VCaP (cell line): Measurements from ENCODE around the gene BLOC1S3.

ENCODE experiments used
- H3K27ac ChIP-seq: fragments of 450-650 bp; 2 replicates; pipeline ENCODE4 v1.5.1; 2017
- TF ChIP-seq, protein P1 (sequence below): fragments of 450-650 bp; conservative IDR thresholded peaks from 2 replicates; pipeline ENCODE4 v1.5.1; 2017; ENCODE audit warnings: mild to moderate bottlenecking, moderate library complexity

Gene BLOC1S3

DNA sequence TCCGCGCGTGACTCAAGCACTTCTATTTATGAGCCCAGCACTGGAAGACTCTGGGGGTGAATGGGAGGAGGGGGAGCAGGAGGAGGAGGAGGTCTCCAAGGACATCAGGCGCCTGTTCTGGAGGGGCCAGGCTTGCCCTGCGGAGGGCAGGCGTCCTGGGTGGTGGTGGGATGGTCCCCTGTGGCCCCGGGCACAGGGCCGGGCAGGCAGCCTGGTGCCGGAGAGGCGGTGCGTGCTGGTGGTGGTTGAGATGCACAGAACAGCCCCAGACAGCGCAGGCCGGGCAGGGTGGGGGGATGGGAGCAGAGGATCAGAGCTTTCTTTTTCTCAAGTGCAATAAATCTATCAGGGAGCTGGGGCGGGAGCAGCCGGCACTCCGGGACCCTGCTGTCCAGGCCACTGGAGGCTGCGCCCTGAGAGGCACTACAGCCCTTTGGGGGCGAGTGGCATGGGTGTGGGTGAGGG, 31.8 kb upstream of the BLOC1S3 start:
- TF ChIP-seq, protein P1, sequence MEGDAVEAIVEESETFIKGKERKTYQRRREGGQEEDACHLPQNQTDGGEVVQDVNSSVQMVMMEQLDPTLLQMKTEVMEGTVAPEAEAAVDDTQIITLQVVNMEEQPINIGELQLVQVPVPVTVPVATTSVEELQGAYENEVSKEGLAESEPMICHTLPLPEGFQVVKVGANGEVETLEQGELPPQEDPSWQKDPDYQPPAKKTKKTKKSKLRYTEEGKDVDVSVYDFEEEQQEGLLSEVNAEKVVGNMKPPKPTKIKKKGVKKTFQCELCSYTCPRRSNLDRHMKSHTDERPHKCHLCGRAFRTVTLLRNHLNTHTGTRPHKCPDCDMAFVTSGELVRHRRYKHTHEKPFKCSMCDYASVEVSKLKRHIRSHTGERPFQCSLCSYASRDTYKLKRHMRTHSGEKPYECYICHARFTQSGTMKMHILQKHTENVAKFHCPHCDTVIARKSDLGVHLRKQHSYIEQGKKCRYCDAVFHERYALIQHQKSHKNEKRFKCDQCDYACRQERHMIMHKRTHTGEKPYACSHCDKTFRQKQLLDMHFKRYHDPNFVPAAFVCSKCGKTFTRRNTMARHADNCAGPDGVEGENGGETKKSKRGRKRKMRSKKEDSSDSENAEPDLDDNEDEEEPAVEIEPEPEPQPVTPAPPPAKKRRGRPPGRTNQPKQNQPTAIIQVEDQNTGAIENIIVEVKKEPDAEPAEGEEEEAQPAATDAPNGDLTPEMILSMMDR = no peak
- H3K27ac ChIP-seq = no peak overlapping the region

DNA sequence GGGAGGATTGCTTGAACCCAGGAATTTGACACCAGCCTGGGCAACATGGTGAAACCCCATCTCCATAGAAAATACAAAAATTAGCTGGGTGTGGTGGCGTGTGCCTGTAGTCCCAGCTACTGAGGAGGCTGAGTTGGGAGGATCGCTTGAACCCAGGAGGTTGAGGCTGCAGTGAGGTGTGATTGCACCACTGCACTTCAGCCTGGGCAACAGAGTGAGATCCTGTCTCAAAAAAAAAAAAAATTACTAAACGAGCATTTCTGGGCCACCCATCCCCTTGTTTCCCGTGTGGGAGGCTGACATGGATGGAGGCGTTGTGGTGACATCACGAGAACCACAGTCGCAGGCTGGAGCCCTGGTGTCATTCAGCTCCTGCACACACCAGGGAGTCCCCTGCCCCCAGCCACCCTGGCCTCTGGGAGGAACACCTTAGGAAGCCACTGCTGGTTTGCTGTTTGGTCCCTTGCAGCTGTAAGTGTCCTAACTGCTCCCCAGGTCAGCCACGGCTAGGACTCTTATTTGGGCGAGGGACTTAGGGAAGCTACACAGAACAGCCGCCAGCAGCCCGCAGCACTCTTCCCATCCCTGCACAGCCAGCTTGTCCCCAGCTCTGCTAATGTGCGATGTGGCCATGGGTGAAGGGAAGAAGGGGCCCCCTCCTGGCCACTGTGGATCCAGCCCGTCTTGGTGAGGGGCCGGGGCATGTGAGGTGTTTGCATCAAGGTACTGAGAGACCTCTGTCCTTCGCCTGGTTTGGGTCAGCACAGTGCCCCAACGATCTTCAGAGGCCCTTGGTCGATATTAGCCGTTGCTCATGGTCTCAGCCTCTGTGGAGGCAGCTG, 30.5 kb upstream of the BLOC1S3 start:
- TF ChIP-seq, protein P1 = no peak
- H3K27ac ChIP-seq = no peak overlapping the region

DNA sequence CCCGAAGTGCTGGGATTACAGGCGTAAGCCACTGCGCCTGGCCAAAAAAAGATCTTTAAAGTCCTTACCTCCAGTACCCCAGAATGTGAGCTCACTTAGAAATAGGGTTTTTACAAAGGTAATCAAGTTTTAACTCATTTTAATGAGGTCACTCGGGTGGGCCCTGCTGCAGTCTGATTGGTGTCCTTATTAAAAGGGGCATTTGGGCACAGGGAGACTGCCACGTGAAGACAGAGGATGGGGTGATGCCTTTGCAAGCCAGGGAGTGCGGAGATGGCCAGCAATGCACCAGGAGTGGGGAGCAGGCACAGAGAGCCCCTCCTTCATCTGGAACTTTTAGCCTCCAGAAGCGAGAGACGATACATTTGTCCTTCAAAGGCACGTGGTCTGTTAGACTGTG, 29.5 kb upstream of the BLOC1S3 start:
- TF ChIP-seq, protein P1 = no peak
- no peak overlapping the region for H3K27ac ChIP-seq

DNA sequence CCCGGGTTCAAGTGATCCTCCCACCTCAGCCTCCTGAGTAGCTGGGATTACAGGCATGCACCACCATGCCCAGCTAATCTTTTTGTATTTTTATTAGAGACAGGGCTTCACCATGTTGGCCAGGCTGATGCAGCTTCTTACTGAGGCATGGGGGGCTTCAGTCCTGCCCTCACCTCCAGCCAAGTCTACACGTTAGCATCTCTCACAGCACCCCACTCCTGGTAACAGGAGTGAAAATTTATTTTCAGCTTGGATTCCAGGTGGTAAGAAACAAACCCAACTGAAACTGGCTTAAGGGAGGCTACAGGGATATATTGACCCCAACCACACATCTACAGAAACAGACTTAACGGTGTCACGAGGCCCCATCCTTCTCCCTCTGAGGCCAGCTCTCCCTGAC, 28.4 kb upstream of the BLOC1S3 start:
- H3K27ac ChIP-seq = no peak overlapping the region
- TF ChIP-seq, protein P1 = no peak

DNA sequence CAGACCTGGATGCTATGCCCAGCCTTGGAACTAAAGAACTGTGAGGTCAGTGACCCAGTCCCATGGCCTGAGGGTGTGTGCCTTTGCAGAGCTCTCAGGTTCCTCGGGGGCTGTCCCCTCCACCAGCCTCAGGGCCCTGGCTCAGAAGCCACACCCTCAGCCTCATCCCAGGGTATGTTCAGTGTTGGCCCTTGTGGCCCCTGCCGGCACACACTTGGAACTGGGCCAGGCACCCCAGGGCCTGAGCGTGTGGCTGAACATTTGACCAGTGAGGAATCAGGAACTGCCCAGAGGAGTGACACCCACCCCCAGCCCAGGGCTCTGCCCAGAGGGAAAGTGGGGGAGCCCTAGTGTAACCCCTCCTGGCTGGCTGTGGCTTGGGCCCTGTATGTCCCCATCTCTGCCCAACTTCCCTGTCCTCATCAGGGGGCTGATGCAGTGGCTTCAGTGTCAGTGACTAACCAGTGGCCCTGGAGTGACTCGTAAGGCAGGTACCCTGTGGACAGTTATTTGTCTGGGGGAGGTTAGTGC, 27.8 kb upstream of the BLOC1S3 start:
- no peak overlapping the region for H3K27ac ChIP-seq
- TF ChIP-seq, protein P1 = no peak

DNA sequence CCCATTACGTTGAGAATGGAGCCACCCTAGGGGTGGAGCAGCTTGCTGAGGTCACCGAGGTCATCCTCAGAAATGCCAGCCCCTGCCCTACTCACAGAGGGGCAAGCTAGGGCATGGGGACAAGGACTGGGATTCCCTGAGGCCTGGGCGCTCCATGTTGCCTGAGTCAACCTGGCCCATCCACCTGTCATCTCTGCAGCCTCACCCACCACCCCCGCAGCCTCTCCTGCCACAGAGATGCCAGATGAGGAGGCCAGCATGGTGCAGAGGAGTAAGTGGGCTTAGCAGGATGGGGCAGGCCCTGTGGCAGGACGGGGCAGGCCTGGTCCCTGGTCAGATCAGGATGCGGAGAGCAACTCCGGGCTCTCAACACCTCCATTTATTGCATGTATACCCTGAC, 27.3 kb upstream of the BLOC1S3 start:
- TF ChIP-seq, protein P1 = no peak
- no peak overlapping the region for H3K27ac ChIP-seq

DNA sequence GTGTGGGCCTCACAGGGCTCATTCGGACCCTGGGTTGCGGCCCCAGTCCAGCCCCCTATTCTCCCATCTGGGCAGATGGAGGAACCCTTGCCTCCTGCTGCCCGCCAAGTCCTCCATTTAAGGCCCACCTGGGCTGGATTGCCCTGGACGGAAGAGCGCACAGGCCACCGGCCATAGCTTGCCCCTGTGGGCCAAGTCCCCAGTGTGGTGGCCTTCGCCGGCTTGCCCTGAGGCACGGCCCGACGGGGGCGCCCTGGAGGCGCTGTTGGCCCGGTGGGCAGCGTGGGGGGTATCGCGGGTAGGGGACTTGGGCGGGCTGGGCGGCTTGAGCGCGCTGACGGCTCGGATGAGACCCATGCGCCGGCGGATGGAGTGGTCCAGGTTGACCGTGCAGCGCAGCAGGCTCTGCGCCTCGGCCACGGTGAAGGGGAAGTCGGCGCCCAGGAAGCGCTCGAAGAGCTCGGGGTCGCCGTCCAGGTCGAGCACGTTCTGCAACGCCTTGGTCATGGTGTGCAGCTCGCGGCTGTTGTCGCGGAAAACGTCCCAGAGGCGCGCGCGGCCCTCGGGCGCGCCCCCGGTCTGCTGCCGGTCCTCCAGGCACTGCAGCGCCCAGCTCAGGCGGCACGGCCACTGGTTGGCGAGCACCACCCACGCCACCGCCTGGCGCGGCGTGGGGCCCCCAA, 26.6 kb upstream of the BLOC1S3 start:
- TF ChIP-seq, protein P1 = no peak
- no peak overlapping the region for H3K27ac ChIP-seq
